SW 1271 (cell line): ENCODE results near the gene SAMD4B.

Experiments used
- DNase-seq, 2 experiments: peaks; one replicate each; lab custom pipeline; 2025; lab: John Stamatoyannopoulos, UW

Gene SAMD4B

DNA sequence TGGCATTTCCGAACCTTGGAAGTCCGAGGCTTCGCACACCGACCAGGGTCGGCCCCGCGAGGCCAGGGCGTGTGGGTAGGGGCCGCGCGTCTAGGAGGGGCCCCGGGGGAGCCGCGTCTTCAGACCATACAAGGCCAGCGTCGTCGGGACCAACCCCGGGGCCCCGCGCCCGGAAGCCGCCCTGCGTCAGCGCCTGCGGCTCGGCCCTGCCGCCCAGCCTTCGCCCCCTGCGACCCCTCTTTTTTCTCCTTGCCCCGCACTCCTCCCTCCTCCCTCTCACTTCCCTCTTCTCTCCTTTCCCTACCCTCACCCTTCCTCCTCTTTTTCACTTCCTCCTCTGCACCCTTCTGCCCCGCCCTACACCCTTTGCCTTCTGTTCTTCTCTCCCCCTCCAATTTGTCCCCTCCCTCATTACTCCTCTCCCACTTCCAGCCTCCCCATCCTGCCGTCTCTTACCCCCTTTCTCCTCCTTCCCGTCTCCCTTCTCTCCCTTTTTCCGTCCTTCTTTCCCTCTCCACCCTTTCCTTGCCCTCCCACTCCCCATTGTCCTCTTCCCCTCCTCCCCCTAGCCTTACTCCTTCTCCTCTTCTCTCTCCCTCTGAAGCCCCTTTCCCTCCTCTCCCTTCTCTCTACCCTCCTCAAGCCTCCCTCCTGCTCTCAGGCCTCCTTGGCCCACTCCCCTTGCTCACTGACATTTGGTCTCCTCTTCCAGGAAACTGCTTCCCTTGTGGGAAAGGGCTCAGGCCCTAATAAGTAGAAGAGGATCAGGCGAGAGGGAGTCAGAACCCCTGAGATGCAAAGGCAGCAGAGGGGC lies 68.0 kb downstream of the SAMD4B start:
- no peak for DNase-seq

DNA sequence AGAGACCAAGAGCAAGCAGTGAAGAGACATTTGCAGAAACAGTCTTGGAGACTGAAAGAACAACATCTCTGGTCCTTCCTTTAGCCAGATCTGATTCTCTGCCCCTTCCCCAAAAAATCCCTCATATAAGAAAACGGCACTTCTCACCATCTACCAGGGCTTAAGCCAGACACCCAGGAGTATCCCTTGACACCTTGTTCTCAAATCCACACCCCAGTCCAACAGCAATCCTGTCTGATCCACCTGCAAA lies 68.5 kb downstream of the SAMD4B start:
- DNase-seq: no peak

DNA sequence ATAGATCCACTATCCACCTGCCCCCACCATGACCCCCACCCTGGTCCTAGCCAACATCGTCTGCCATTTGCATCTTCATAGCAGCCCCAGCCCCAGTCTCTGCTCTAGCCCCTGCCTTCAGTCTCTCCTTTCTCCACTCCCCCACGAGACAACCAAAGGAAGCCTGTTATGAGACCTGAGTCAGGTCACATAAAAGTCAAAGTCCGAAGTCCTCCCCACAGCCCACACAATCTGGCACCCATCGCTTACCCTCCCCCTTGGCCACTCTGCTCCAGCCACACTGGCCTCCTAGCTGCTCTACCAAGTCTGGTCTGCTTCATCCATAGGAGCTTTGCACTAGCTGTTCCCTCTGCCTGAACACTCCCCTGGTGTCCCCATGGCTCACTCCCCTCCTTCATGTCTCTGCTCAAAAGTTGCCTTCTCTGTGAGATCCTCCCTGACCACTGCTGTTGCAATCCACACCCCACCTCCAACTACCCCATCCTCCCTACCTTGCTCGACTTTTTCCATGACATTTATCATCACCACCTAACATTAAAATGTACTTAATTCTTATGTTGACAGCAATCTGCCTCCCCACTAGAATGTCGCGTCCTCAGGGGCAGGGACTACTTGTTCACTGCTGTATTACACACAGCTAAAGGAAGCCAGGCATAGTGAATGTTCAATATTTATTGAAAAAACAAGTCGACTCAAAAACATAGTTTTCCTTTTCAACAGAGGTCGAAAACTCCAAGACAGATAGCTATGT lies 69.0 kb downstream of the SAMD4B start:
- DNase-seq: no peak

DNA sequence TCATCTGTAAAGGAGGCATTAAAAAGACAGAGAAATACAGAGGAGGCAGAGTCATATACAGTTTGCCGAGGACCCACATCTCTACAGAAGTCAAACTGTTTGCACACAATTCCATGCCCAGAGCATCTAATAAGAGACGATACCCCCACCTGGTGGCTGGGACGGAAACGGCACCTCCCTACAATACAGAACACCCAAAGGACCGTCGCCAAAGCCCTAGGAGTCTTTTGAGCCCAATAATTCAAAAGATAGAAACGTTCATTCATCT lies 69.5 kb downstream of the SAMD4B start:
- peak; percentile 75 to 91 for DNase-seq

DNA sequence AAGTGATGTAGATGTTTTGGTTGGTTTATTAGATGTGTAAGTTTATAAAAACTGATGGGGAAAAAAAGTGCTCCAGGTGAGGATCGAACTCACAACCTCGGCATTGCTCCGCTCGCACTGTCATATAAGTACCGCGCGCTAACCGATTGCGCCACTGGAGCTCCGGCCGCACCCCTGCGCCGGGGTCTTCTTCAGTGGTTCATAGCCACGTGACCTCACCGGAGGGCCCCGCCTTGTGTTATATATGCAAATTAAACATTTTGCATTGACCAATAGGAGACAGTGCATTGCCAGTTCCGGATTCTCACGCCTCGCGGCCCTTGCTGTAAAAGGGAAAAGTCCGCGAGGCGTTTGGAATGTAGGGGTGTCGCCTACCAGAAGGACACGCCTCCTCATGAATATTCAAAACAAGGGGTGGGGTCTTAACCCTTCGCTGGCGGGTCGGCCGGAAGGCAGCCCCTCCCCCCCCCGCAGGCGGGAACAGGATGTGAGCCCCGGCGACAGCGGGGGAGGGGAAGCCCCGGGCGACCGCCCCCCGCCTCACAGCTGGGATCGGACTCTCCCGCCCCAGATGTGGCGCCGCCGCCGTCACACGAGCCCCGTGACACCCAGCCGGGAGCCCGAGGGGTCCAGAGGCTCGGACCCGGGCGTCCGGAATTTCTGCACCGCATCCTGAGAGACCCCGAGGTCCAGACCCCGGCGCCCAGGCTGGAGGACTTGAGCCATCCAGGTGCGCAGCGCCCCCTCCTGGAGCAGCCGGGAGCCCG lies 70.1 kb downstream of the SAMD4B start, which contains the start of gene PLEKHG2:
TSS of gene PLEKHG2 (plus strand) at position 570 of the 767 bp plus-strand sequence. CDS start 1,418 bp downstream, outside the sequence.
- DNase-seq: peak; percentile 85 to 96

DNA sequence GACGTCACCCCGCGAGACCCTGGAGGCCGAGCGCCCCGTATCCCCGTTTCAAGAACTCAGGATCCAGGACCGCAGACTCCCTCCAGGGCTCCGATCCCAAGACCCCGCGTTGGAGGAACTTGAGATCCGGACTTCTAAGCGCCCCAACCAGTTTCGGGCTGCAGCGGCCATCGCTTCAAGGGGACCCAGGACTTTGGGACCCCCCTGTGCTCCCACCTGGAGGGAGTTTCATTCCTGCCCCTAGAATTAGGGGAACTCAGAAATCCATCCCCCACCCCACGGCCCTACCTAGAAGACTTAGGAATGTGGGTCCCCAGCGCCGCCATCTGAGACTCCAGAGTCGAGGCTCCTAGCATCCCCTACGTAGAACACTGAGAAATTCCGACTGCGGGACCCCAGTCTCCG lies 70.6 kb downstream of the SAMD4B start:
- DNase-seq: no peak

DNA sequence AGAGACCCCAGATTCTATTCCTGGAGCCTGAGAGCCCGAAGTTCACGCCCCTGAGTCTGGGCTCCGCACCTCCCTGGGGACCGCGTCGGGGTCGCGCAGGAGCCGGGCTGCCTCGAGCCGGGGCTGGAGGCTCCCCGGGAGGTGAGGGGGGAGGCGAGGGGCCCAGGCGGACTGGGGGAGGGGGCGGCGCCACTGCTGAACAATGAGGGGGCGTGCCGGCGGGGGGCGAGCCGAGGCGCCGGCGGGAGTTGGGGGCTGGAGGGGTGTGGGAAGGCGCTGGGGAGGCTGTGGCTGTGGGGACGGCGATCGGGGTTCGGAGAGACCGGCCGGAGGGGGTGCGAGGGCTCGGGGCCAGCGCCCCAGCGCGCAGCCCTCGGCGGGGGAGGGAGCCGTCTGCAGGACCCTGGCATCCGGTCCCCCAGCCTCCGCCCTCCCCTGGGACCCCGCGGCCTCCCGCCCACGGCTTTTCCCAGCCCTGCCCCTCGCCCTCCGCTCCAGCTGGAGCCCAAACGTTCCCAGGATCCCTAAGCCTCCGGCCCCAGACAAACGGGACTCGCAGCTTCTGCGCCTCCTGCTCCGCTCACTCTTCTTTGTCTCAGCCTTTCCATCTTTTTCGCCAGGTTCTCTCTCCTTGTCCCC lies 71.2 kb downstream of the SAMD4B start:
- no peak for DNase-seq

DNA sequence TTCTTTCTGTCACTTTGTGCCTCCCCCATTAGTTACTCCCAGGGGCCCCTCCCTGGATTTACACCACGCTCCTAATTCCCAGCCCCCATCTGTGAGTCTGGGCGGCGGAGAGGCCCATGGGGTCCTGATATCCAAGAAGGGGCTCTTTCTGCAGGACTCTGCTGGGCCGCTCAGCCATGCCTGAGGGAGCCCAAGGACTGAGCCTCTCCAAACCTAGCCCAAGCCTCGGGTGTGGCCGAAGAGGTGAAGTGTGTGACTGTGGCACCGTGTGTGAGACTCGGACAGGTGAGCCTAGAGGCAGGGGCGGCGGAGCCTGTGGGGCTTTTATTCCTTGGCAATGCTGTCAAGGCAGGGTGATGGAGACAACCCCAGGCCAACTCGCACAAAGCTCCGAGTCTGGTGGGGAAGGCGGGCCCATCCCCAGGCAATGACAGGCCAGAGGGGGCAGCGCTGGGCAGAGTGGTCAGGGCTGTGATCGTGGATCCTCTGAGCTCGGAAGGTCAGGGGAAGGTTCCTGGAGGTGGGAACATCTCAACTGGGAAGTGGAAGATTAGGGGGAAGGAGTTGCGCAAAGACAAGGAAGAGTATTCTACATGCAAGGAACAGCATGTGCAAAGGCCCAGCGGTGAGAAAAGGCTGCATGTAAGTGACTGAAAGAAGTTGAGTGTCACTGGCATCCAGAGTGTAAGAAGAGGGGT lies 71.8 kb downstream of the SAMD4B start:
- DNase-seq: no peak

DNA sequence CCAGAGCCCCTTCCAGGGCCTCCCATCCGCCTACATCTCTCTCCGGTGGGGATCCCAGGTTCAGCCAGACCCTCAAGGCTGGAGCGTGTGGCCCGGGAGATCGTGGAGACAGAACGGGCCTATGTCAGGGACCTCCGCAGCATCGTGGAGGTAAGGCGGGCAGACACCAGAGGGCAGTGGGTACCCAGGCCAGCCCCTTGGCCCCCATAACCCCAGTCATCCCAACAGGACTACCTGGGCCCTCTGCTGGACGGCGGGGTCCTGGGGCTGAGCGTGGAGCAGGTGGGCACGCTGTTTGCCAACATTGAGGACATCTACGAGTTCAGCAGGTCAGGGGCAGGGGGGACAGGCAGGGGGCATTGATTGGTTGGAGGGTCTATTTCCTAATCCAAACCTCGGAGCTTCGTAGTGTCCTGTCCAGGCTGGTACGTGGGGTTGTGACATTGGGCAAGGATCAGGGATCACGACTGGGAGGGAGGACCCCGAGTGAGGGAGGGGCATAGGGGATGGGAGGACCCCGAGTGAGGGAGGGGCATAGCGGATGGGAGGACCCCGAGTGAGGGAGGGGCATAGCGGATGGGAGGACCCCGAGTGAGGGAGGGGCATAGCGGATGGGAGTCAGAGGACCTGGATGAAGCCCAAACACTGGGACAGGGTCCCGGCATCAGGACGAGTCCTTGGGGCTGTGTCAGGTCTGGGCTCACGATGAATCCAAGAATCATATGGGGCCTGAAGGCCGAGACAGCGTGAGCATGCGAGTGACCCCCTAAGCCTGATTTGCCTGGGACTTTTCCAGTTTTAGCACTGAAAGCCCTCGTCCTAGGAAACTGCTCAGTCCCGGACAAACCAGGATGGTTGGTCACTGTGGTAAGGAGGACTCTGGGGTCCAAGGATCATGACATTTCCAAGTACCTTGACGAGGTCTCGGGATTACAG lies 73.2 kb downstream of the SAMD4B start:
- no peak for DNase-seq

DNA sequence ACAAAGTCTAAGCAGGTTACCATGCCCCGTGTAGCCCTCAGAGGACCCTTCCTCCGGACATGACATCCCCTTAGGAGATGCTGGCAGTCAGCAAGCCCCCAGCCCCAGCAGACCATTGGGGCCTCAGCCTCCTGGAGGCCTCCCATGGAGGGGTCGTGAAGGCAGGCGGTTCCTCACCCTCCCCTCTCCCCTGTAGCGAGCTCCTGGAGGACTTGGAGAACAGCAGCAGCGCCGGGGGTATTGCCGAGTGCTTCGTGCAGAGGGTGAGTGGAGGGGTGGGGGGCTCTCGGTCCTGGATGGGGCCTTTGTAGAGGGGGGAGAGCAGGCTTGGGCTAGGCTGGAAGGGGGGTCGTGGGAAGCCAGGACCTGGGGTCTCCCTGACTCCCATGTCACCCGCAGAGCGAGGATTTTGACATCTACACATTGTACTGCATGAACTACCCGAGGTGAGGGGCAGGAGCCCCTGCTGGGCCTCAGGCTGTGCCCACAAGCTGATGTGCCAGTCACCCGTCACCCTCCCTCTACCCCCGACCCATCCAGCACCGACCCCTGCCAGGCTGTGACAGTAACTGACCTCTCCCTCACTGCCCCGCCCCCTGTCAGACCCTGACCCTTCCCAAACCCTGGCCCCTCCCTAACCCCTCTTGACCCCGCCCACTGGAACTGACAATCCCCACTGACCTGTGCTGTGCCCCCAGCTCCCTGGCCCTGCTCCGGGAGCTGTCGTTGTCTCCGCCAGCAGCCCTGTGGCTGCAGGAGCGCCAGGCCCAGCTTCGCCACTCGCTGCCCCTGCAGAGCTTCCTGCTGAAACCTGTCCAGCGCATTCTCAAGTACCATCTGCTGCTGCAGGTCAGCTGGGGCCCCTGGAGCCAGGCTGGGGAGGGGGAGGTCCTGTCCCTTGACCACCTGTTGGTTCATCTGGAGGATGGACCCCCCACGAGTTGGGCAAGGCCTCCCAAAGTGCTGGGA lies 74.2 kb downstream of the SAMD4B start:
- no peak for DNase-seq

DNA sequence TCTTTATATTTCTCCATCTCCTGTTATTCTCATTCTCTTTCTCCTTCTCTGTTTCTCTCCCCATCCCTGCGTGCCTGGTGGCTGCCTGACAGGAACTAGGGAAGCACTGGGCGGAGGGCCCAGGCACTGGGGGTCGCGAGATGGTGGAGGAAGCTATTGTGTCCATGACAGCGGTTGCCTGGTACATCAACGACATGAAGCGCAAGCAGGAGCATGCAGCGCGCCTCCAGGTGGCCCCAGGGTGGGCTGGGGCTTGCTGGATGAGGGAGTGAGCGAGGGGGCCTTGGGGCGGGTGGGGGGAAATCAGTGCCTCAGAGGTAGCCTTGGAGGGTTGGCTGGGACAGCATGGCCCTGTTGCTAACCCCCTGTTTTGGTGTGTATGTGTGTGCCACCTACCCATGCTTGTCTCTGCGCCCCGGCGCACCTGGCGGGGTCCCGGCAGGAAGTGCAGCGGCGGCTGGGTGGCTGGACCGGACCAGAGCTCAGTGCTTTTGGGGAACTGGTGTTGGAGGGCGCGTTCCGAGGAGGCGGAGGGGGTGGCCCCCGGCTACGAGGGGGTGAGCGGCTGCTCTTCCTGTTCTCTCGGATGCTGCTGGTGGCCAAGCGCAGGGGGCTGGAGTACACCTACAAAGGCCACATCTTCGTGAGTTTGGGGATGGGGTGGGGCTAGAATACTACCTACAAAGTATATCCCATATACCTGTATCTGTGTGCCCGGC lies 75.4 kb downstream of the SAMD4B start:
- DNase-seq: no peak

DNA sequence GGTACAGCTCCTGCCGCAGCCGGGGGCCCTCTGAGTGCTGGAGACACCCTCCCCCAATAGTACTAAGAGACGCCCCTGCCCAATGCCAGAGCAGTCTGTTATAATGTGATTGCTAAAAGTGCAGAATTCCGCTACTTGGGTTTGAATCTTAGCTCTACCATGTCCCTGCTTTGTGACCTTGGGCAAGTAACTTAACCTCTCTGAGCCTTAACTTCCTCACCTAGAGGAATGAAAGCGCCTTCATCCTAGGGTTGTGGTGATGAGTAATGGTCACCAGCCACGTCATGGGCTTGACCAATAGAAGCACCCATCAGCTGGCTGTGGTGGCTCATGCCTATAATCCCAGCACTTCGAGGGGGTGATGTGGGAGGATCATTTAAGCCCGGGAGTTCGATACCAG lies 76.8 kb downstream of the SAMD4B start:
- no peak for DNase-seq

DNA sequence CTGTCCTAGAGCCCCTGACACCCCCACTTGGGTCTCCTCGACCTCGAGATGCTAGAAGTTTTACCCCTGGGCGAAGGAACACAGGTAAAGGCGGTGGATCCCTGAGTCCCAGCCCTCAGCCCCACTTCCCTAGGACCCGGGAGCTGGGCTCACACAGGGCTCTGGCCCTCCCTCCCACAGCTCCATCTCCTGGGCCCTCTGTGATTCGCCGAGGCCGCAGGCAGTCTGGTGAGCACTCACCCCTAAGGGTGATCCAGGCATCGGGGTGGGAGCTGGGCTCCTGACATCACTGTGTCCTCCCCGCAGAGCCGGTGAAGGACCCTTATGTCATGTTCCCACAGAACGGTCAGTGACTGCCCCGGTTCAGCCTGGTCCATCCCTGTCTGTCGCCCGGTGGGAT lies 78.5 kb downstream of the SAMD4B start:
- DNase-seq: no peak

DNA sequence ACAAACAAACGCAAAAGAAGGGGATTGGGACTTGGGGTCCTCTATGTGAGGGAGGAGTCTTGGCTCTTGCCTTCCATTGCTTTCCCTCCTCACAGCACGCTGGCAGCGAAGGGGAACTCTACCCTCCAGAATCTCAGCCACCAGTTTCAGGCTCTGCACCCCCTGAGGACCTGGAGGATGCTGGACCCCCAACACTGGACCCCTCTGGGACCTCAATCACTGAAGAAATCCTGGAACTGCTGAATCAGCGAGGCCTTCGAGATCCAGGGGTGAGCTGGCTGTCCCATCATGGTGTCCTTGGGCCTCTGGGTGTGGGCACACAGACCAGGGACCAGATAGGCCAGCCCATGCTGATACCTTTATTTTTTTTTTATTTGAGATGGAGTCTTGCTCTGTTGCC lies 79.8 kb downstream of the SAMD4B start:
- DNase-seq: no peak

DNA sequence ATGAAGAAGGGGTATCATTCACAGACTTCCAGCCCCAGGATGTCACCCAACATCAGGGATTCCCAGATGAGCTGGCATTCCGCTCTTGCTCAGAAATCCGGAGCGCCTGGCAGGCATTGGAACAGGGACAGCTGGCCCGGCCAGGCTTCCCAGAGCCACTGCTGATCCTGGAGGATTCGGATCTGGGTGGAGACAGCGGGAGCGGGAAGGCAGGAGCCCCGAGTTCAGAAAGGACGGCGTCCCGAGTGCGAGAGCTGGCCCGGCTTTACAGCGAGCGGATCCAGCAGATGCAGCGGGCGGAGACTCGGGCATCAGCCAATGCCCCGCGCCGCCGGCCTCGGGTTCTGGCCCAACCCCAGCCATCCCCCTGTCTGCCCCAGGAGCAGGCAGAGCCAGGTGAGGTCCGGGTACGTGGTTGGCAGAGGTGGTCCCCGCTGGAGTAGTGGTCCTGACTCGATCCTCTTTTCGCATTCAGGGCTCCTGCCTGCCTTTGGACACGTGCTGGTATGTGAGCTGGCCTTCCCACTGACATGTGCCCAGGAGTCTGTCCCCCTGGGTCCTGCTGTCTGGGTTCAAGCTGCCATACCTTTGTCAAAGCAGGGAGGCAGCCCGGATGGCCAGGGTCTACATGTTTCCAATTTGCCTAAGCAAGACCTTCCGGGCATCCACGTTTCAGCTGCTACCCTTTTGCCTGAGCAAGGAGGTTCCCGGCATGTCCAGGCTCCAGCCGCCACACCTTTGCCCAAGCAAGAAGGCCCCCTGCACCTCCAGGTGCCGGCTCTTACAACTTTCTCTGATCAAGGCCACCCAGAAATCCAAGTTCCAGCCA lies 81.3 kb downstream of the SAMD4B start:
- no peak for DNase-seq

DNA sequence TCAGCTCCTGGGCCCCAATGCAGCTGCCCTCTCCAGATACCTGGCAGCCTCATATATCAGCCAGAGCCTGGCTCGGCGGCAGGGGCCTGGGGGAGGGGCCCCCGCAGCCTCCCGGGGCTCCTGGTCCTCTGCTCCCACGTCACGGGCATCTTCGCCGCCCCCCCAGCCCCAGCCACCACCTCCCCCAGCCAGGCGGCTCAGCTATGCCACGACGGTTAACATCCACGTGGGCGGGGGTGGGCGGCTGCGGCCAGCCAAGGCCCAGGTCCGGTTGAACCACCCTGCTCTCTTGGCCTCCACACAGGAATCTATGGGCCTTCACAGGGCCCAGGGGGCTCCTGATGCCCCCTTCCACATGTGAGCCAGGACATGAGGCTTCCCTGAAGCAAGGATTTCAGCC lies 82.7 kb downstream of the SAMD4B start:
- DNase-seq: no peak

DNA sequence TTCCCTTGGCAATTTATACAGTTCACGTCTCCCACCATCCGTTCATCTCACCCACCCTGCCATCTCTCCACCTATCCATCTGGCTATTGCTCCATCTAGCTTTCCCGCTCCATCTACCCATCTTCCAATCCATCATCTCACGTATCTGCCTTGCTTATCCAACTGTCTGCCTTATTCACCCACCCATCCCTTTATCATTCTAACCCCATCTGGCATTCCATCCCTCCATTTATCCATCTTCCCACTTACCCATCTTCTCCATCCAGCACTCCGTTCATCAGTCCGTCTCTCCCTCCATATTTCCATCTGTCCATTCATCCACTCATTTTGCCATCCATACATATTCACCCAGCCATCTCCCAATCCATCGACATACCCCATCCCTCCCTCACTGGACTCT lies 83.5 kb downstream of the SAMD4B start:
- DNase-seq: no peak

DNA sequence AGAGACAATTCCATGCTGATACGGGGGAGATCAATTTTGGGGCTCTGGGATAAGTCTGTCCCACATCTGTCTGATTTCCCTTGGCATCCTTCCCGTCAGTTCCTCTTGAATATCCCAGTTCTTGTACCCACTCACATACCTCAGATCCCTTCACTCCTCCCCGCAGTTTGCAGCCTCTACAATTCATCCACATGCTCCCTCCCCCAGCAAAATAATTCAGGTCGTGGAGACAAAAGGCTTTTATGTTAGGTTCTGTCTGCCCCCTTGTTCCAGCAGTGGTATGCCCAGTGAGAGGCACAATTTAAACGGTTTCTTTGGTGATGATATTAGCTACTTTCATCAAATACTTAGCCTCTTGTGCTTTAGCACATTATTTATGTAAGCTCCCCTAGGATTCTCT lies 83.9 kb downstream of the SAMD4B start:
- DNase-seq: no peak
